SK-N-SH treated with all-trans-retinoic acid at 6 μM for 48 hours (cell line): ENCODE results near the gene SH3PXD2A.

Source experiments
- ATAC-seq: fragments of 200-7000 bp; cut with Tn5 transposase; 3 replicates; pipeline ENCODE4 v1.9.1; 2020; ENCODE audit warnings: mild to moderate bottlenecking, moderate library complexity
- ARNTL ChIP-seq: fragments of 450-650 bp; formaldehyde crosslinking; IDR thresholded peaks from 2 replicates; pipeline ENCODE4 v1.5.0; 2020; ENCODE audit warnings: low read depth, mild to moderate bottlenecking, moderate library complexity, borderline replicate concordance
- BACH2 ChIP-seq: fragments of 250-450 bp; sonication (Bioruptor Pico); IDR thresholded peaks from 2 replicates; pipeline ENCODE4 v1.9.0; 2021; ENCODE audit warnings: mild to moderate bottlenecking, borderline replicate concordance
- CSDC2 ChIP-seq: fragments of 250-450 bp; sonication (Bioruptor Pico); IDR thresholded peaks from 2 replicates; pipeline ENCODE4 v1.5.0; 2020; ENCODE audit warnings: mild to moderate bottlenecking, moderate library complexity
- CSRNP3 ChIP-seq: fragments of 250-450 bp; sonication (Bioruptor Pico); IDR thresholded peaks from 2 replicates; pipeline ENCODE4 v1.5.1; 2021; ENCODE audit warnings: mild to moderate bottlenecking, moderate library complexity
- GLIS3 ChIP-seq: fragments of 250-450 bp; sonication (Bioruptor Pico); IDR thresholded peaks from 2 replicates; pipeline ENCODE4 v1.5.0; 2020; ENCODE audit warnings: mild to moderate bottlenecking, moderate library complexity
- ISL1 ChIP-seq: fragments of 250-450 bp; sonication (Bioruptor Pico); IDR thresholded peaks from 2 replicates; pipeline ENCODE4 v2.1.2; 2022; ENCODE audit warnings: mild to moderate bottlenecking, moderate library complexity
- PPARA ChIP-seq: fragments of 250-450 bp; sonication (Bioruptor Pico); IDR thresholded peaks from 2 replicates; pipeline ENCODE4 v1.5.0; 2020; ENCODE audit warnings: mild to moderate bottlenecking, borderline replicate concordance
- RARB ChIP-seq: fragments of 250-450 bp; sonication (Bioruptor Pico); IDR thresholded peaks from 2 replicates; pipeline ENCODE4 v1.8.0; 2021; ENCODE audit warnings: mild to moderate bottlenecking, moderate library complexity
- SNAI2 ChIP-seq: fragments of 250-450 bp; sonication (Bioruptor Pico); IDR thresholded peaks from 2 replicates; pipeline ENCODE4 v1.5.0; 2020; ENCODE audit warnings: mild to moderate bottlenecking, moderate library complexity
- TCF4 ChIP-seq: fragments of 250-450 bp; sonication (Bioruptor Pico); IDR thresholded peaks from 2 replicates; pipeline ENCODE4 v1.8.0; 2021; ENCODE audit warnings: mild to moderate bottlenecking, moderate library complexity, borderline replicate concordance
- TOX ChIP-seq: fragments of 250-450 bp; sonication (Bioruptor Pico); IDR thresholded peaks from 2 replicates; pipeline ENCODE4 v1.8.0; 2021; ENCODE audit warnings: mild to moderate bottlenecking, moderate library complexity, borderline replicate concordance
- ZC3H10 ChIP-seq: fragments of 250-450 bp; sonication (Bioruptor Pico); IDR thresholded peaks from 2 replicates; pipeline ENCODE4 v1.5.1; 2021; ENCODE audit warnings: mild to moderate bottlenecking, moderate library complexity
- ZFP3 ChIP-seq: fragments of 250-450 bp; sonication (Bioruptor Pico); IDR thresholded peaks from 2 replicates; pipeline ENCODE4 v1.5.0; 2020; ENCODE audit warnings: mild to moderate bottlenecking, moderate library complexity
- ZFP30 ChIP-seq: fragments of 450-650 bp; formaldehyde crosslinking; IDR thresholded peaks from 2 replicates; pipeline ENCODE4 v1.5.0; 2022; ENCODE audit warnings: mild to moderate bottlenecking, moderate library complexity
- ZNF565 ChIP-seq: fragments of 450-650 bp; formaldehyde crosslinking; conservative IDR thresholded peaks from 2 replicates; pipeline ENCODE4 v1.5.0; 2020; ENCODE audit warnings: low read depth, mild to moderate bottlenecking, moderate library complexity
- ZNF70 ChIP-seq: fragments of 450-650 bp; formaldehyde crosslinking; IDR thresholded peaks from 2 replicates; pipeline ENCODE4 v1.5.0; 2020; ENCODE audit warnings: mild to moderate bottlenecking, moderate library complexity
- ZNF8 ChIP-seq: fragments of 450-650 bp; formaldehyde crosslinking; IDR thresholded peaks from 2 replicates; pipeline ENCODE4 v1.5.0; 2020; ENCODE audit warnings: mild to moderate bottlenecking, moderate library complexity
- TF ChIP-seq, protein P1 (sequence below): fragments of 250-450 bp; sonication (Bioruptor Pico); IDR thresholded peaks from 2 replicates; pipeline ENCODE4 v1.8.0; 2021; ENCODE audit warnings: low read depth, mild to moderate bottlenecking, moderate library complexity, borderline replicate concordance
- TF ChIP-seq, protein P2 (sequence below): fragments of 250-450 bp; sonication (Bioruptor Pico); IDR thresholded peaks from 2 replicates; pipeline ENCODE4 v1.5.0; 2020; ENCODE audit warnings: mild to moderate bottlenecking, moderate library complexity
- TF ChIP-seq, protein P3 (sequence below): fragments of 250-450 bp; sonication (Bioruptor Pico); IDR thresholded peaks from 2 replicates; pipeline ENCODE4 v1.5.1; 2020; ENCODE audit warnings: low read depth, mild to moderate bottlenecking, moderate library complexity

SH3PXD2A gene

GRCh38 chr10:103793429-103793828, 61.9 kb downstream of the SH3PXD2A start (continued):
- TF ChIP-seq, protein P1, sequence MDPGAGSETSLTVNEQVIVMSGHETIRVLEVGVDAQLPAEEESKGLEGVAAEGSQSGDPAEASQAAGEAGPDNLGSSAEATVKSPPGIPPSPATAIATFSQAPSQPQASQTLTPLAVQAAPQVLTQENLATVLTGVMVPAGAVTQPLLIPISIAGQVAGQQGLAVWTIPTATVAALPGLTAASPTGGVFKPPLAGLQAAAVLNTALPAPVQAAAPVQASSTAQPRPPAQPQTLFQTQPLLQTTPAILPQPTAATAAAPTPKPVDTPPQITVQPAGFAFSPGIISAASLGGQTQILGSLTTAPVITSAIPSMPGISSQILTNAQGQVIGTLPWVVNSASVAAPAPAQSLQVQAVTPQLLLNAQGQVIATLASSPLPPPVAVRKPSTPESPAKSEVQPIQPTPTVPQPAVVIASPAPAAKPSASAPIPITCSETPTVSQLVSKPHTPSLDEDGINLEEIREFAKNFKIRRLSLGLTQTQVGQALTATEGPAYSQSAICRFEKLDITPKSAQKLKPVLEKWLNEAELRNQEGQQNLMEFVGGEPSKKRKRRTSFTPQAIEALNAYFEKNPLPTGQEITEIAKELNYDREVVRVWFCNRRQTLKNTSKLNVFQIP (CRISPR knock-in tag): no peak
- TF ChIP-seq CSDC2 (CRISPR knock-in tag): no peak
- no peak for TF ChIP-seq ZNF8 (CRISPR knock-in tag)
- no peak for TF ChIP-seq ZNF70 (CRISPR knock-in tag)
- TF ChIP-seq, all 23 proteins: peak for 0

- TF ChIP-seq, protein P2, sequence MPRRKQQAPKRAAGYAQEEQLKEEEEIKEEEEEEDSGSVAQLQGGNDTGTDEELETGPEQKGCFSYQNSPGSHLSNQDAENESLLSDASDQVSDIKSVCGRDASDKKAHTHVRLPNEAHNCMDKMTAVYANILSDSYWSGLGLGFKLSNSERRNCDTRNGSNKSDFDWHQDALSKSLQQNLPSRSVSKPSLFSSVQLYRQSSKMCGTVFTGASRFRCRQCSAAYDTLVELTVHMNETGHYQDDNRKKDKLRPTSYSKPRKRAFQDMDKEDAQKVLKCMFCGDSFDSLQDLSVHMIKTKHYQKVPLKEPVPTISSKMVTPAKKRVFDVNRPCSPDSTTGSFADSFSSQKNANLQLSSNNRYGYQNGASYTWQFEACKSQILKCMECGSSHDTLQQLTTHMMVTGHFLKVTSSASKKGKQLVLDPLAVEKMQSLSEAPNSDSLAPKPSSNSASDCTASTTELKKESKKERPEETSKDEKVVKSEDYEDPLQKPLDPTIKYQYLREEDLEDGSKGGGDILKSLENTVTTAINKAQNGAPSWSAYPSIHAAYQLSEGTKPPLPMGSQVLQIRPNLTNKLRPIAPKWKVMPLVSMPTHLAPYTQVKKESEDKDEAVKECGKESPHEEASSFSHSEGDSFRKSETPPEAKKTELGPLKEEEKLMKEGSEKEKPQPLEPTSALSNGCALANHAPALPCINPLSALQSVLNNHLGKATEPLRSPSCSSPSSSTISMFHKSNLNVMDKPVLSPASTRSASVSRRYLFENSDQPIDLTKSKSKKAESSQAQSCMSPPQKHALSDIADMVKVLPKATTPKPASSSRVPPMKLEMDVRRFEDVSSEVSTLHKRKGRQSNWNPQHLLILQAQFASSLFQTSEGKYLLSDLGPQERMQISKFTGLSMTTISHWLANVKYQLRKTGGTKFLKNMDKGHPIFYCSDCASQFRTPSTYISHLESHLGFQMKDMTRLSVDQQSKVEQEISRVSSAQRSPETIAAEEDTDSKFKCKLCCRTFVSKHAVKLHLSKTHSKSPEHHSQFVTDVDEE (CRISPR knock-in tag): no peak
- TF ChIP-seq, protein P1 (CRISPR knock-in tag): no peak
- TF ChIP-seq ZC3H10 (CRISPR knock-in tag) (no peak), ZNF8 (CRISPR knock-in tag) (no peak), ARNTL (no peak), ZFP3 (CRISPR knock-in tag) (no peak), SNAI2 (CRISPR knock-in tag) (no peak), GLIS3 (no peak), ISL1 (CRISPR knock-in tag) (no peak), ZNF565 (CRISPR knock-in tag) (no peak), PPARA (CRISPR knock-in tag) (no peak), CSRNP3 (no peak), TOX (CRISPR knock-in tag) (no peak), TCF4 (CRISPR knock-in tag) (no peak), RARB (CRISPR knock-in tag) (no peak), ZFP30 (CRISPR knock-in tag) (no peak), BACH2 (no peak)
- TF ChIP-seq, protein P3, sequence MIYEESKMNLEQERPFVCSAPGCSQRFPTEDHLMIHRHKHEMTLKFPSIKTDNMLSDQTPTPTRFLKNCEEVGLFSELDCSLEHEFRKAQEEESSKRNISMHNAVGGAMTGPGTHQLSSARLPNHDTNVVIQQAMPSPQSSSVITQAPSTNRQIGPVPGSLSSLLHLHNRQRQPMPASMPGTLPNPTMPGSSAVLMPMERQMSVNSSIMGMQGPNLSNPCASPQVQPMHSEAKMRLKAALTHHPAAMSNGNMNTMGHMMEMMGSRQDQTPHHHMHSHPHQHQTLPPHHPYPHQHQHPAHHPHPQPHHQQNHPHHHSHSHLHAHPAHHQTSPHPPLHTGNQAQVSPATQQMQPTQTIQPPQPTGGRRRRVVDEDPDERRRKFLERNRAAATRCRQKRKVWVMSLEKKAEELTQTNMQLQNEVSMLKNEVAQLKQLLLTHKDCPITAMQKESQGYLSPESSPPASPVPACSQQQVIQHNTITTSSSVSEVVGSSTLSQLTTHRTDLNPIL (CRISPR knock-in tag): no peak
- ATAC-seq: peak; percentile 30; the same call in 2 of the 3 replicates
These were observed 62.8 kb downstream of the SH3PXD2A start for GRCh38 chr10:103792547-103792946.

GRCh38 chr10:103791858-103792257, 63.5 kb downstream of the SH3PXD2A start:
- ATAC-seq: no peak
- no peak for TF ChIP-seq ZC3H10 (CRISPR knock-in tag)
- TF ChIP-seq PPARA (CRISPR knock-in tag): no peak
- TF ChIP-seq, protein P1 (CRISPR knock-in tag): no peak
- TF ChIP-seq ZNF8 (CRISPR knock-in tag): no peak
- TF ChIP-seq BACH2: no peak
- TF ChIP-seq ARNTL: no peak
- TF ChIP-seq ZFP30 (CRISPR knock-in tag): no peak
- TF ChIP-seq CSRNP3: no peak
